HepG2 (cell line): Measurements from ENCODE around the gene HRG. TPM values are rescaled to one million over a fixed set of nuclear protein-coding genes. Genes with fewer than 3 reads are reported as not detected.
"Not testable (repeated sequence)": the region's sequence is repeated elsewhere in the genome, so short reads cannot be mapped to it uniquely, and the experiment has no call there.

ENCODE experiments used
- CEBPB ChIP-seq: IDR thresholded peaks from 2 replicates; pipeline ENCODE4 v1.6.1; 2011; ENCODE audit warnings: low read depth, low read length, improper control_type of control experiment, borderline replicate concordance
- GABPA ChIP-seq, 2 experiments: IDR thresholded peaks; 2 replicates each; pipeline ENCODE4 v1.6.1; 2011 to 2016; ENCODE audit warnings: low read depth in 2 of 2, low read length in 1 of 2, missing biosample characterization in 1 of 2, missing genetic modification characterization in 1 of 2
- HIVEP1 ChIP-seq: sonication (generic); formaldehyde crosslinking; IDR thresholded peaks from 2 replicates; pipeline ENCODE4 v1.4.0; 2020; ENCODE audit warnings: mild to moderate bottlenecking, missing genetic modification reagents
- HNF1B ChIP-seq: sonication (generic); formaldehyde crosslinking; IDR thresholded peaks from 2 replicates; pipeline ENCODE4 v1.5.1; 2020; ENCODE audit warnings: mild to moderate bottlenecking, moderate library complexity, missing genetic modification reagents
- IKZF5 ChIP-seq: IDR thresholded peaks from 2 replicates; pipeline ENCODE4 v1.6.1; 2018; ENCODE audit warnings: missing genetic modification reagents, mild to moderate bottlenecking, missing compliant biosample characterization
- KLF16 ChIP-seq, 2 experiments: sonication (generic) in 1 of 2; formaldehyde crosslinking in 1 of 2; IDR thresholded peaks; 2 replicates each; pipeline versions ENCODE4 v1.6.1 to v1.8.0; 2016 to 2023; ENCODE audit warnings: missing genetic modification reagents in 2 of 2, missing compliant biosample characterization in 1 of 2
- LCORL ChIP-seq, 2 experiments: fragments of 450-650 bp in 1 of 2; sonication (generic) in 1 of 2; formaldehyde crosslinking in 1 of 2; IDR thresholded peaks; 2 replicates each; pipeline versions ENCODE4 v1.5.0 to v1.6.1; 2017 to 2020; ENCODE audit warnings: antibody characterized with exemption in 1 of 2, missing genetic modification reagents in 1 of 2
- NONO ChIP-seq, 2 experiments: fragments of 450-650 bp in 1 of 2; sonication (generic) in 1 of 2; formaldehyde crosslinking in 1 of 2; IDR thresholded peaks in 1 of 2; conservative IDR thresholded peaks in 1 of 2; 2 replicates each; pipeline versions ENCODE4 v1.6.1 to v1.8.0; 2017 to 2022; ENCODE audit warnings: mild to moderate bottlenecking in 1 of 2, missing genetic modification reagents in 1 of 2, moderate library complexity in 1 of 2
- ONECUT2 ChIP-seq: sonication (generic); formaldehyde crosslinking; IDR thresholded peaks from 2 replicates; pipeline ENCODE4 v1.4.0; 2020; ENCODE audit warnings: missing genetic modification reagents
- POGK ChIP-seq: sonication (generic); formaldehyde crosslinking; conservative IDR thresholded peaks from 2 replicates; pipeline ENCODE4 v1.8.0; 2022; ENCODE audit warnings: mild to moderate bottlenecking, moderate library complexity, missing genetic modification reagents
- PRDM10 ChIP-seq: sonication (generic); formaldehyde crosslinking; IDR thresholded peaks from 2 replicates; pipeline ENCODE4 v1.4.0; 2020; ENCODE audit warnings: low read depth, missing genetic modification reagents
- RCOR2 ChIP-seq: IDR thresholded peaks from 2 replicates; pipeline ENCODE4 v1.6.1; 2016; ENCODE audit warnings: missing biosample characterization, missing genetic modification reagents
- SIN3A ChIP-seq: IDR thresholded peaks from 2 replicates; pipeline ENCODE4 v1.6.1; 2011; ENCODE audit warnings: low read depth, mild to moderate bottlenecking, control low read depth, low read length, borderline replicate concordance
- TOPORS ChIP-seq: sonication (generic); formaldehyde crosslinking; IDR thresholded peaks from 2 replicates; pipeline ENCODE4 v1.8.0; 2023; ENCODE audit warnings: mild to moderate bottlenecking, missing genetic modification reagents
- YEATS2 ChIP-seq: sonication (generic); formaldehyde crosslinking; IDR thresholded peaks from 2 replicates; pipeline ENCODE4 v1.4.0; 2020; ENCODE audit warnings: missing genetic modification reagents, borderline replicate concordance
- ZBTB7B ChIP-seq: sonication (generic); formaldehyde crosslinking; IDR thresholded peaks from 2 replicates; pipeline ENCODE4 v1.4.0; 2020; ENCODE audit warnings: missing genetic modification reagents
- ZNF800 ChIP-seq: sonication (generic); formaldehyde crosslinking; IDR thresholded peaks from 2 replicates; pipeline ENCODE4 v1.4.0; 2020; ENCODE audit warnings: missing genetic modification reagents
- ZNF878 ChIP-seq: sonication (generic); formaldehyde crosslinking; IDR thresholded peaks from 2 replicates; pipeline ENCODE4 v1.8.1; 2023; ENCODE audit warnings: mild to moderate bottlenecking, missing genetic modification reagents, moderate library complexity
- polyA plus RNA-seq, 8 experiments: library from polyadenylated mRNA; depleted of rRNA in 3 of 8; stranded (reverse) in 7 of 8; unstranded in 1 of 8; fragments of >200 nt; fragmentation: Illumina TruSeq in 4 of 8; extraction: Trizol in 4 of 8; gene quantifications; 2 replicates each; pipeline versions ENCODE4 v1.2.1 to v1.2.3, GENCODE V29; 2011 to 2016; ENCODE audit warnings: low read depth in 4 of 8, missing spikeins in 1 of 8, mixed read lengths in 1 of 8; ENCODE audit not compliant: insufficient read depth in 1 of 8
- total RNA-seq, 5 experiments: library from RNA; depleted of rRNA; stranded (reverse); fragments of >200 nt; fragmentation: Illumina TruSeq; extraction: Trizol; gene quantifications; 2 replicates each; pipeline ENCODE4 v1.2.3, GENCODE V29; 2016; ENCODE audit warnings: low read depth in 1 of 5

HRG gene
- total and polyA plus RNA-seq, 2 of the 13 experiments (the other 11 are each of a cell fraction or from before 2014, with no cell fraction given): 0.09 to 0.11 TPM

- not testable (repeated sequence) for TF ChIP-seq GABPA (IDR thresholded peaks at IDR 0.05; ENCODE audit: low read depth, low read length); NONO (IDR thresholded peaks at IDR 0.05); LCORL (IDR thresholded peaks at IDR 0.05)
- peak; percentile 36; the same call in 1 of the 2 replicates for TF ChIP-seq GABPA (CRISPR knock-in tag; IDR thresholded peaks at IDR 0.05; ENCODE audit: low read depth)
- peak; percentile 58; the same call in 1 of the 2 replicates for TF ChIP-seq TOPORS (CRISPR knock-in tag)
- peak; percentile 74 for TF ChIP-seq NONO (CRISPR knock-in tag; conservative IDR thresholded peaks at IDR 0.05)
- TF ChIP-seq RCOR2 (CRISPR knock-in tag): peak; percentile 93
- 0 out of 2 replicates have a peak, but pooled peaks have one; percentile 43 for TF ChIP-seq SIN3A
- peak; percentile 72; the same call in 1 of the 2 replicates for TF ChIP-seq ZNF878 (CRISPR knock-in tag)
- peak; percentile 89; the same call in 1 of the 2 replicates for TF ChIP-seq IKZF5 (CRISPR knock-in tag)
- TF ChIP-seq POGK (CRISPR knock-in tag): 0 out of 2 replicates have a peak, but pooled peaks have one; percentile 72
- TF ChIP-seq ONECUT2 (CRISPR knock-in tag): peak; percentile 71
- TF ChIP-seq LCORL (CRISPR knock-in tag; IDR thresholded peaks at IDR 0.05): peak; percentile 50; the same call in 1 of the 2 replicates
- TF ChIP-seq PRDM10: peak; percentile 47; the same call in 1 of the 2 replicates
- peak in 1 of 2 experiments; percentile 75; a peak in 2 of 4 replicates for TF ChIP-seq KLF16 (CRISPR knock-in tag; IDR thresholded peaks at IDR 0.05)
- TF ChIP-seq ZNF800 (CRISPR knock-in tag): peak; percentile 58; the same call in 1 of the 2 replicates
- TF ChIP-seq CEBPB: peak; percentile 4; the same call in 1 of the 2 replicates
- TF ChIP-seq HIVEP1 (CRISPR knock-in tag): peak; percentile 55; the same call in 1 of the 2 replicates
- peak; percentile 99 for TF ChIP-seq HNF1B
- TF ChIP-seq ZBTB7B (CRISPR knock-in tag): peak; percentile 63
- peak; percentile 44; the same call in 1 of the 2 replicates for TF ChIP-seq YEATS2 (CRISPR knock-in tag)
Observed at GRCh38 chr3:186634207-186634606, 31.6 kb upstream of the HRG start (continued).
